Upper lobe of left lung (tissue), 6 donors: Measurements from ENCODE around the gene CEP95. TPM values are rescaled to one million over a fixed set of nuclear protein-coding genes. Genes with fewer than 3 reads are reported as not detected.
"Not testable (repeated sequence)": the region's sequence is repeated elsewhere in the genome, so short reads cannot be mapped to it uniquely, and the experiment has no call there.

Experiments used
- ATAC-seq, 2 donors: fragments of 200-7000 bp; cut with Tn5 transposase; one replicate each; pipeline ENCODE4 v1.9.1; 2022; ENCODE audit warnings: mild to moderate bottlenecking in 2 of 2, moderate library complexity in 2 of 2; ENCODE audit not compliant: low FRiP score in 2 of 2
- DNase-seq, 2 donors: peaks; one replicate each; pipeline ENCODE4 v3.0.0-alpha.2; 2019 to 2020
- H3K27ac ChIP-seq, 4 donors: fragments of 200-600 bp; sonication (generic); one replicate each; pipeline ENCODE4 v1.5.1; 2016 to 2019
- H3K27me3 ChIP-seq, 4 donors: fragments of 200-600 bp; sonication (generic); one replicate each; pipeline ENCODE4 v1.5.1; 2017 to 2019
- H3K36me3 ChIP-seq, 4 donors: fragments of 200-600 bp; sonication (generic); one replicate each; pipeline ENCODE4 v1.5.1; 2016 to 2019
- H3K4me1 ChIP-seq, 4 donors: fragments of 200-600 bp; sonication (generic); one replicate each; pipeline ENCODE4 v1.5.1; 2018 to 2019
- H3K4me3 ChIP-seq, 4 donors: fragments of 200-600 bp; sonication (generic); one replicate each; pipeline ENCODE4 v1.5.1; 2017 to 2019; ENCODE audit warnings: mild to moderate bottlenecking in 2 of 4, moderate library complexity in 1 of 4
- H3K9me3 ChIP-seq, 4 donors: fragments of 200-600 bp; sonication (generic); one replicate each; pipeline ENCODE4 v1.5.1; 2018 to 2019
- EP300 ChIP-seq, 4 donors: sonication (generic); formaldehyde crosslinking; IDR thresholded peaks; one replicate each; pipeline ENCODE4 v1.5.1; 2017; ENCODE audit warnings: antibody characterized with exemption in 4 of 4, control low read depth in 2 of 4
- POLR2A ChIP-seq, 4 donors: fragments of 450-650 bp; IDR thresholded peaks; one replicate each; pipeline ENCODE4 v1.5.1; 2016 to 2017; ENCODE audit warnings: antibody characterized with exemption in 4 of 4, mild to moderate bottlenecking in 2 of 4
- POLR2AphosphoS5 ChIP-seq, 2 donors: sonication (generic); formaldehyde crosslinking; IDR thresholded peaks; one replicate each; pipeline ENCODE4 v1.5.1; 2017; ENCODE audit warnings: antibody characterized with exemption in 2 of 2
- WGBS, 2 donors: methylation state at CpG; one replicate each; pipeline ENCODE4 v1.1.5; 2017 to 2018; 5-methylcytosine and 5-hydroxymethylcytosine counted together
- total RNA-seq, 6 donors: library from RNA; depleted of rRNA in 4 of 6; stranded (reverse); fragments of >200 nt in 4 of 6; gene quantifications; one replicate each; pipeline versions ENCODE4 v1.1.0 to v1.2.1, GENCODE V29; 2016 to 2021
- TF ChIP-seq, protein P1 (sequence below), 6 experiments: fragments of 450-650 bp in 4 of 6; fragments of 200-600 bp in 2 of 6; sonication (generic) in 2 of 6; IDR thresholded peaks; one replicate each; pipeline ENCODE4 v1.5.1; 2016 to 2019; ENCODE audit warnings: antibody characterized with exemption in 6 of 6
- donor health status: DM: no; HTN: no; CAD: no; lungs with moderate emphysema.
- donor health status: DM: no; HTN: yes; CAD: no; lungs with severe emphysema.

CEP95 gene
- total RNA-seq, 6 donors from 2014 or later: 24.3 to 168 (median 35.7) TPM

DNA sequence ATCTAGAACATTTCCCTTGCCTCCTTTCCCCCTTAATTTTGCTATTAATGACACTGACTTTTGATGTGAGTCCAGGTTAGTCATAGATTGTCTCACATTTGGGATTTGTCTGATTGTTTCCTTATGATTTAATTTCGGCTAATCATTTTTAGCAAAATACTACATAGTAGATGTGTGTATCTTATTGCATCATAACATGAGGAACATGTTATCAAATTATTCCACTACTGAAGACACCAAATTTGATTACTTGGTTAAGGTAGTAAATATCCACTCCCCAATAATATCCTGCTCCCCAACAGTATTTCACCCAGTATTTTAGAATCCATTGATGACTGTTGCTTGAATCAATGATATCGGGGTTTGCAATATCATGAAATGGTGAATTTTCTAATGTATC, 12.7 kb upstream of the CEP95 start:
- H3K4me3 ChIP-seq: no peak overlapping the region
- H3K36me3 ChIP-seq: peaks cover 10 to 43% (median 19%) of the 10 kb centered on the region in 4 donors
- H3K4me1 ChIP-seq: peaks cover 30 to 41% (median 36%) of the 10 kb centered on the region in 4 donors
- H3K27me3 ChIP-seq: no peaks in the 10 kb centered on the region
- ATAC-seq: no peak
- WGBS, 2 donors: 89 to 95% methylated on average over 2 of the region's 2 CpGs
- no peak for TF ChIP-seq POLR2A (IDR thresholded peaks at IDR 0.05)
- TF ChIP-seq, protein P1, sequence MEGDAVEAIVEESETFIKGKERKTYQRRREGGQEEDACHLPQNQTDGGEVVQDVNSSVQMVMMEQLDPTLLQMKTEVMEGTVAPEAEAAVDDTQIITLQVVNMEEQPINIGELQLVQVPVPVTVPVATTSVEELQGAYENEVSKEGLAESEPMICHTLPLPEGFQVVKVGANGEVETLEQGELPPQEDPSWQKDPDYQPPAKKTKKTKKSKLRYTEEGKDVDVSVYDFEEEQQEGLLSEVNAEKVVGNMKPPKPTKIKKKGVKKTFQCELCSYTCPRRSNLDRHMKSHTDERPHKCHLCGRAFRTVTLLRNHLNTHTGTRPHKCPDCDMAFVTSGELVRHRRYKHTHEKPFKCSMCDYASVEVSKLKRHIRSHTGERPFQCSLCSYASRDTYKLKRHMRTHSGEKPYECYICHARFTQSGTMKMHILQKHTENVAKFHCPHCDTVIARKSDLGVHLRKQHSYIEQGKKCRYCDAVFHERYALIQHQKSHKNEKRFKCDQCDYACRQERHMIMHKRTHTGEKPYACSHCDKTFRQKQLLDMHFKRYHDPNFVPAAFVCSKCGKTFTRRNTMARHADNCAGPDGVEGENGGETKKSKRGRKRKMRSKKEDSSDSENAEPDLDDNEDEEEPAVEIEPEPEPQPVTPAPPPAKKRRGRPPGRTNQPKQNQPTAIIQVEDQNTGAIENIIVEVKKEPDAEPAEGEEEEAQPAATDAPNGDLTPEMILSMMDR (IDR thresholded peaks at IDR 0.05): no peak
- TF ChIP-seq EP300 (IDR thresholded peaks at IDR 0.05): no peak
- DNase-seq: no peak
- no peak overlapping the region for H3K27ac ChIP-seq
- no peaks in the 10 kb centered on the region for H3K9me3 ChIP-seq

DNA sequence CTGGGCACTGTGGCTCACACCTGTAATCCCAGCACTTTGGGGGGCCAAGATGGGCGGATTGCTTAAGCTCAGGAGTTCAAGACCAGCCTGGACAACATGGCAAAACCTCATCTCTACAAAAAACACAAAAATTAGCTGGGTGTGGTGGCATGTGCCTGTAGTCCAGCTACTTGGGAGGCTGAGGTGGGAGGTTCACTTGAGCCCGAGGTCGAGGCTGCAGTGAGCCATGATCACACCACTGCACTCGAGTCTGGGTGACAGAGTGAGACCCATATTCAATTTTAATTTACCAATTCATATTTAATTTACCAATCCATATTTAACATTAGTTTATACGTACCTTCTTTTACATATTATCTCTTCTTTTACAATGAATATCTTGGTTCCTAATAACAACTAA, 11.5 kb upstream of the CEP95 start:
- Histone ChIP-seq H3K36me3 (peaks cover 17 to 43% (median 28%) of the 10 kb centered on the region in 4 donors), H3K4me1 (peaks cover 30 to 49% (median 42%) of the 10 kb centered on the region in 4 donors), H3K4me3 (peak overlapping the region in 1 of 4 donors; percentile 61)
- not testable (repeated sequence) for H3K27me3 ChIP-seq, H3K9me3 ChIP-seq, DNase-seq, H3K27ac ChIP-seq, ATAC-seq
- 83 to 90% methylated on average over 5 of the region's 5 CpGs for WGBS, 2 donors

- Histone ChIP-seq H3K9me3 (no peaks in the 10 kb centered on the region), H3K27me3 (no peaks in the 10 kb centered on the region), H3K4me1 (peaks cover 36 to 59% (median 50%) of the 10 kb centered on the region in 4 donors), H3K27ac (peak overlapping the region; percentile 79 to 90 (median 80)), H3K4me3 (peak overlapping the region; percentile 61 to 73 (median 64)), H3K36me3 (peaks cover 23 to 45% (median 37%) of the 10 kb centered on the region in 4 donors)
- ATAC-seq (no peak), DNase-seq (no peak)
- 0 to 4% methylated on average over 9 to 20 of the region's 20 CpGs for WGBS, 2 donors
- TF ChIP-seq POLR2A (IDR thresholded peaks at IDR 0.05) (no peak), POLR2AphosphoS5 (IDR thresholded peaks at IDR 0.05) (no peak), EP300 (IDR thresholded peaks at IDR 0.05) (no peak)
- TF ChIP-seq, protein P1 (IDR thresholded peaks at IDR 0.05): no peak
Measured at GRCh38 chr17:64496348-64496785, 10.4 kb upstream of the CEP95 start.

DNA sequence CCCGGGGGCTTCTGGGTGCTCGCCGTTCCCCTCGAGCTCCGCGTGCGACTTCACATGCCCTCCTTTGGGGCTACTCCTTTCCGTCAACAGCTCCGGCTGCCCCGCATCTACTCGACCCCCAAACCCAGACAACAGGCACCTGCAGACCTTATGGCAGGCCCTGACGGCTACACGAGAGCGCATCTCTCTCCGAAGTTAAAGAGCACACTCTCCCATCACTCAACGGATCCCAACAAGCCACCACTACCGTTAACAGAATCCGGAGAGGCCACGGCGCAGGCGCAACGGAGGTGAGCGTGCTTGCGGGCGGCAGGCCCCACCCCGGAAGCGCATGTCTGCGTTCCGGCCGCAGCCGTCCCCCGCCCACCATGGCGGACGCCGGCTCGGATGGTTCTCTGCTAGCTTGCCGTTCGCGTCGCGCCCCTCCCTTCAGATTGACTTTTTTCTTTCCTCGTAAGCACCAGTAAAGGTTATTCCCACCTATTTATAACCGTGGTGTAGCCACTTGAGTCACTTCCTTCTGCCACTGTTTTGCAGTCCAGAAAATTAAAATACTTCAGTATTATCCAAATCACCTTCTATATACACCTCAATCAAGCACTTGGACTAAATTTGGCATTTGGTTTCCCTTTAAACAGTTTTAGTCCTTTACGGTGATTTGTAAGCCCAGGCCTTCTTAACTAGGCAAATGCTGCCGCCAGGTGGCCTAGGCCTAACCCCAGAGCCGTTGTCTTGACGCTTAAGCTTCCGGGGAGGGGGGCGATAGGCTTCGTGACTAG, 9.8 kb upstream of the CEP95 start, which contains the start of gene POLG2:
POLG2 (minus strand) TSS at position 269 of the 779 bp plus-strand sequence; CDS start at position 183, 86 bp downstream.
- ATAC-seq (peak; percentile 97), DNase-seq (peak; percentile 95 to 98)
- H3K9me3 ChIP-seq: no peaks in the 10 kb centered on the region
- WGBS, 2 donors: 1% methylated on average over 28 to 50 of the region's 50 CpGs
- peaks cover 36 to 65% (median 55%) of the 10 kb centered on the region in 4 donors for H3K4me1 ChIP-seq
- TF ChIP-seq POLR2A (IDR thresholded peaks at IDR 0.05) (peak in 3 of 4 donors; percentile 33 to 70 (median 49)), EP300 (IDR thresholded peaks at IDR 0.05) (no peak), POLR2AphosphoS5 (IDR thresholded peaks at IDR 0.05) (peak; percentile 51 to 91)
- TF ChIP-seq, protein P1 (IDR thresholded peaks at IDR 0.05): peak; percentile 23 to 51 (median 30)
- no peaks in the 10 kb centered on the region for H3K27me3 ChIP-seq
- peak within 1 kb of the TSS; percentile 61 to 73 (median 64) for H3K4me3 ChIP-seq
- H3K27ac ChIP-seq: peak within 1 kb of the TSS; percentile 79 to 90 (median 80)
- H3K36me3 ChIP-seq: peaks cover 29 to 51% (median 43%) of the 10 kb centered on the region in 4 donors

GRCh38 chr17:64497565-64498035, 9.2 kb upstream of the CEP95 start:
- H3K27me3 ChIP-seq: no peaks in the 10 kb centered on the region
- H3K36me3 ChIP-seq: peaks cover 36 to 57% (median 49%) of the 10 kb centered on the region in 4 donors
- peak overlapping the region in 3 of 4 donors; percentile 61 to 73 (median 65) for H3K4me3 ChIP-seq
- DNase-seq (no peak), ATAC-seq (no peak)
- peaks cover 42 to 71% (median 58%) of the 10 kb centered on the region in 4 donors for H3K4me1 ChIP-seq
- peak overlapping the region; percentile 79 to 90 (median 80) for H3K27ac ChIP-seq
- no peaks in the 10 kb centered on the region for H3K9me3 ChIP-seq
- TF ChIP-seq, protein P1 (IDR thresholded peaks at IDR 0.05): peak in 1 of 6 experiments; percentile 6
- no peak for TF ChIP-seq EP300 (IDR thresholded peaks at IDR 0.05)
- WGBS, 2 donors: 58% methylated on average over 4 of the region's 4 CpGs
